Measurements from ENCODE around the gene EOLA2.
"Not testable (repeated sequence)": the region's sequence is repeated elsewhere in the genome, so short reads cannot be mapped to it uniquely, and the experiment has no call there.

Gene EOLA2

DNA sequence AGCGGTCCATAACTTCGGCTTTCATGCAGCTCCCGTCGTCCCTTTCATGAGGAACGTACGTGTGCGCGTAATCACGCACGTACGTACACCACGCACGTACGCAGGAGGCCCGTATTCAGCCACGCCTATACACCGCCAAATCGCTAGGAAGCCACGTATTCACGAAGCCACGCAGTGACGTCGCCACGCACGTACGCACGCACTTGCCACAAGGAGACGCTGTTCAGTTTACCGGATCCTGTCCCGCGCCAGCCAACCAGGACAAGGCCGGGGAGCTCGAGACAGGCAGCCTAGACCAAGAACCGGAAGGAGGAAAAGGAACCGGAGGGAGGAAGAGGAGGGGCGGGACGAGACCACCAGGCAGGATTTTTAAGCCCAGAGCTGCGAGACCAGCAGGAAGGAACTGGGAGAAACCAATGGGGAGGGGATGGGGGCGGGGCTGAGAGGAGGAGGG, at the start of gene EOLA2:
TSS of gene EOLA2 (minus strand) at position 65 of the 454 bp plus-strand sequence. CDS start 4,617 bp downstream, outside the sequence.
- DNase-seq (ENCODE audit: low read depth): peak; percentile 78

GRCh38 chrX:149987613-149988012, 49.3 kb upstream of the EOLA2 start:
- no peak for DNase-seq (ENCODE audit: low read depth)

DNA sequence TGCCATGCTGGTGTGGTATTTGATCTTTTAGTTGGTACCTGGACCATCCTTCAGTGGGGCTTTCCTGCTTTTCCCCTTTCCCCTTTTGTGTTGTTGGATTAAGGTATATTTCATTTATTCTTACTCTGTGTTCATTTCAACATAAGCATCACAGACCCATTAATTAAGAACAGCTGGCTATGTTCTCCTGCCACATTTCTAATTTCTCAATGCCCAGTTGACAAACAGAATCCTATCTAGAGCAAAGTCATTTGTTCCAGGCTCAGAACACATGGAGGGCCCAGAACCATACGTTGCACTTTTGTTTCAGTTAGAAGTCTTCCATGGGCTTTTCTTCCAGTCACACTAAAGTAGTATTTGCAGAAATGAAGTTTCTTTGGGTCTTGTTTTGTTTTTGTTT, 46.1 kb upstream of the EOLA2 start:
- no peak for DNase-seq (ENCODE audit: low read depth)

GRCh38 chrX:149982310-149982709, 44.0 kb upstream of the EOLA2 start:
- no peak for DNase-seq (ENCODE audit: low read depth)

DNA sequence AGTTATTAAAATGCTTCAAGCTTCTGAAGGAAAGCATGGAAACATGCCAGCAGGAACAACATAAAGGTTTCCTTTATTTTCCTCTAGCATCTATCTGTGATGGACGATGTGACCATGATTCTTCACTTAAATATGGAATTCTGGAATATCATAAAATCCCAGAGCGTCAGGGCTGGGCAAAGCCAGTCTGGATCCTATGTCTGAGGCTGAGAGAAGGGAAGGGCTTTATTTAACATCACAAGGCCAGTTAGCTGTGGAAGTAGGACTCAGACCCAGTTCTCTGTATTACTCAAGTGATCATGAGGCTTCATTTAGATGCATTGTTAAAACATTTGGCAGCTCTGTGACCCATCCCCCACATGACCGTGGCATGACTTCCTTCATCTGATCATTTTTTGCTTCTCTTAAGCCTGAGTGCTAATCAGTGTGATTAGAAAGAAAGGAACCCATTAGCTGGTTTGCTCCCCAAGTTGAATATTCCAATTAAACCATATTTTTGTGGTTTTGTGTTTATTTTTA, 40.9 kb upstream of the EOLA2 start:
- no peak for DNase-seq (ENCODE audit: low read depth)

DNA sequence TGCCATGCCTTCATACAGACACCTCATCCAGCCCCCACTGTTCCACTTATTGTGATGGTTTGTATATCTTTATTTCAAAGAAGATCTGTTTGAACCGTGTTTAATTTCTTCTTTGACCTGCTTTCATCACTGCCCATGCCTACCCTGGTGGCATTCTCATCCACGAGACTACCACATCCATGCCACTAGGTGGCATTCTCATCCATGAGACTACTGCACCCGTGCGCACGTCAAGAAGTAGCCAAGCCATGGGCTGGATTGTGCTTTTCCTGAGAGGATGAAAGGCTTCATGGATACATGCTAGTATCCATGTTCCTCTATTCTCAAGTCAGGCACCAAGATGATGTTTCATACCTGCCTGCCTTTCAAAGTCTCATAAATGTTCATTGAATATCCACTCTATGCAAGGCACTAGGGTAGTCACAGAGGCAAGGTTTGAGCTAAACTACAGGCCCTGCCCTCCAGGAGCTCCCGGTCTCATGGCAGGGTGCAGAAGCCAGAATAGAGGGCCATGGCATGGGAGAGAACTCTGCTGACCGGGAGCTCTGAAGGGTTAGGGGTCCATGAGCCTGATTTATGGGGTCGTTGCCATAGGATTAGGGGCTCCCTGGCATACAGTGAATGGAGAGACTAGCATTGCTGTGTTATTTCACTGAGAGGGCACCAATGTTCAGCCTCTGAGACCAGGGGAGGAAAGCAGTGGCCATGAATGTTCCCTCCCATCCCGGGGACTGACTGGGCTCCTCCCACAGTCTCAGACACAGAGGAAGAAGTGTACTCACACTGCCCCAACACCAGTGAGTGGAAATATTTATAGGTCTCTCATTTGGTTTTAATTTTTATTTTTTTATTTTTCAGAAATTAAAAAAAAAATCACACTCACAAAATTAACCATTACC, 24.8 kb upstream of the EOLA2 start:
- DNase-seq (ENCODE audit: low read depth): no peak

- DNase-seq (ENCODE audit: low read depth): no peak
Observed at GRCh38 chrX:149962010-149962409, 23.7 kb upstream of the EOLA2 start.

- no peak for DNase-seq (ENCODE audit: low read depth)
Observed at GRCh38 chrX:149961572-149961971, 23.3 kb upstream of the EOLA2 start.

- DNase-seq (ENCODE audit: low read depth): no peak
Observed at GRCh38 chrX:149950681-149951080, 12.4 kb upstream of the EOLA2 start.

GRCh38 chrX:149949743-149950436, 11.6 kb upstream of the EOLA2 start:
- no peak for DNase-seq (ENCODE audit: low read depth)

DNA sequence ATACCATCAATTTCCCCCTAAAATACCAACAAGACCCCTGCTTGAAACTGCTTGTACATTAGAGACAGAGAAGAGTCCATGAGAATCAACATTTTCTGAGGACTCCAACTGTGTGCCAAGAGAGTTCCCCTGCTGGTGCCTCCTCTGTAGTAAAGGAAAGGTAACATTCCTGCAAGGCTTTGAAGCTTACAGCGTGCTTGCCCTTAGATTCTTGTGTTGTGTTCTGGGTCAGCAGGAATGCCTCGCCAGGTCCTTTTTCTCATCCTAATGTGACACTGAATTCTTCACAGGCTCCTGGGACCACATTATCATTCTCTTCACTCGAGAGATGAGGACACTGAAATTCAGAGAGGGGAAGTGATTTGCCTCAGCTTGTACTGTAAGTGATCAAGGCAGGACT, 9.7 kb upstream of the EOLA2 start:
- no peak for DNase-seq (ENCODE audit: low read depth)

DNA sequence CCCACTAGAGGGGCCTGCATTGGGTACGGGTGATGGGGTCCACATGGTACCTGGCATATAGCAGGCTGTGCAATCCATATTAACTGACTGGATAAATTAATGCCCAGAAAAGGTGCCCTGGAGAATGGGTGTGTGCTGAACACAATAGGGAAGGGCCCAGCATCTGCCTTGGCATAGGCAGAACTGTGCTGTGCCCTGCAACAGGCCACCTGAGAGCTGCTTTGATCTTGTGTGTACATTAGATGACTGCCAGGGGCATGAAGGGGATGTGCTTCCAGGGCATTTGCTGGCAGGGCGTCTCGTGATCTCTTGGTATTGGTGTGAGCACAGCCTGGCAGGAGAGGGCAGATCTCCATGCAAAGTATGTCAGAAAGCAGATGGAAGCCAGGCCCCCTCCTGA, 8.6 kb upstream of the EOLA2 start:
- DNase-seq (ENCODE audit: low read depth): not testable (repeated sequence)

- DNase-seq (ENCODE audit: low read depth): not testable (repeated sequence)
Observed at GRCh38 chrX:149945820-149946219, 7.5 kb upstream of the EOLA2 start.

- DNase-seq (ENCODE audit: low read depth): not testable (repeated sequence)
Observed at GRCh38 chrX:149945087-149945670, 6.9 kb upstream of the EOLA2 start.

GRCh38 chrX:149940674-149941024, 2.4 kb upstream of the EOLA2 start:
- not testable (repeated sequence) for DNase-seq (ENCODE audit: low read depth)

- peak; percentile 77 for DNase-seq (ENCODE audit: low read depth)
Observed at GRCh38 chrX:149939905-149940673, 1.8 kb upstream of the EOLA2 start.

- no peak for DNase-seq (ENCODE audit: low read depth)
Observed at GRCh38 chrX:149939655-149939904, 1.3 kb upstream of the EOLA2 start.

- DNase-seq (ENCODE audit: low read depth): peak; percentile 71
Observed at GRCh38 chrX:149938881-149939654, 777 bp upstream of the EOLA2 start.

DNA sequence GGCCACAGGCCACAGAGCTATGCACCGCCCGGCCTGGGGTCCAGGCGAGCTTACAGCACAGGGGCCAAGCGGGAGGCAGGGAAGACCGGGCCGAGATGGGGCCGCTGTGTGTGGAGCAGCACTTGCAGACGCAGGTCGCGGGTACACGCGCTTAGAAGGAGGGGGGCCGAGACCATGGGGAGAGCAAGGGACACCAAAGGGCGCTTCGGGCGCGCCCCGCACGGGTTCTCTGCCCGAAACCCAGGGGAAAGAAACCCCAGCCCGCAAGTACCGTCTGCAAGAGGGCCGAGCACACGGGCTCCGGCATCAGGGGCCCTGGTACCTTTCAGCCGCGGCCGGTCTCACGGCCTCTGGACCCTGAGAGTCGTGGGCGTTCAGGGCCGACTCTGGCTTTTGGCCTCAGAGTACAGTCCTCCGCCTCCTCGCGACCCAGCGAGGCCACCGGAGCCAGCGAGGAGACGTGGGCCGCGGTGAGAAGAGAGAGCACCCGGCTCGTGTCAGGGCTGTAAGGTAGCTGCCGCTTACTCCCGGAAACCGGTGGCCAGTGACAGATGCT, 342 bp downstream of the EOLA2 start:
- no peak for DNase-seq (ENCODE audit: low read depth)

DNA sequence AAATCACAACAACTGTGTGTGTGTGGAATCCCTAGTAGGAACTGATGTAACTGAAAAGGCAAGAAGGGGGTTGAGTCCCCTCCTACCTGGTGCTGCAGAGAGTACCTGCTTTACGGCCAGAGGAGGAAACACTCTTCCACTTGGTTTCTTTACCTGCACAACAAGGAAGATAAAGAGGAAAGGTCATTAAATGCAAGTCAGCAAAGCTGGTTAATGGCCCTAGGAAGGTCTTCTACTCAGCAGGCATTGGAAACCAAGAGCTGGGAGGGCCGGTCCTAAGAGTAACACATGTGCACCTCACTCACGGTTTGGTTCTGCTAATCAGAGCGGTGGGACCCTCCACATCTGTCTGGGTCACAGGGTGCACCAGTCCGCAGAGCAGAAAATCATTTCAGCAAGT, 963 bp downstream of the EOLA2 start:
- DNase-seq (ENCODE audit: low read depth): not testable (repeated sequence)

DNA sequence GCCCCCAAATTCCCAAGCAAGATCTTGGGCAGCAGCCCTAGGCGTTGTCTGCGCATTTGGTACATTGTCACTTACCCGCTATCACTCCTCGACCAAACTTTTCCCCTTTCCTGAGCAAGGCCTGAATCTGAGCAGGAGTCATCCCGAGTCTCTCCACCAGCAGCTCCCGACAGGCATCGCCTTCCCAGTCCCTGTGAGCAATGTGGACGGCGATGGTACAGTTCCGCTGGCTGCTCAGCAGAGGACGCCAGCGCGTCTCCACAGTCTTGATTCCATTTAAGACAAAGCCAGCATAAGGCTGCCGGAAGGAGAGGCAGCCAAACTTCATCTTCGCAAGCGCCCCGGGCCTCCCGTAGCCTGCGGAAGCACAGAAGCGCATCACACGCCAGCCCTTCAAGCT, 4.7 kb downstream of the EOLA2 start:
- not testable (repeated sequence) for DNase-seq (ENCODE audit: low read depth)
